Keratinocyte (primary cell): ENCODE data around the gene VPS11. TPM values are rescaled to one million over a fixed set of nuclear protein-coding genes. Genes with fewer than 3 reads are reported as not detected.

Experiments used
- DNase-seq: peaks from one replicate; pipeline ENCODE4 v3.0.0-alpha.2; 2011; ENCODE audit warnings: low read depth, missing footprints, low spot score
- FAIRE-seq: peaks from 2 replicates; lab custom pipeline; 2011; peaks lifted over from hg19 to GRCh38; lab: Jason Lieb, UNC
- H2AFZ ChIP-seq: 2 replicates; pipeline ENCODE4 v1.6.0; 2012; ENCODE audit warnings: low read length, control low read depth, inconsistent platforms; ENCODE audit not compliant: control insufficient read depth
- H3K27ac ChIP-seq: 2 replicates; pipeline ENCODE4 v1.5.1; 2011; ENCODE audit warnings: low read length; ENCODE audit not compliant: control insufficient read depth, insufficient read depth
- H3K27me3 ChIP-seq: 3 replicates; pipeline ENCODE4 v1.6.0; 2011; ENCODE audit warnings: low read length; ENCODE audit not compliant: control insufficient read depth, insufficient read depth; ENCODE audit errors: extremely low read depth
- H3K36me3 ChIP-seq, 2 experiments: 2 replicates in 1 of 2; 3 replicates in 1 of 2; pipeline ENCODE4 v1.5.1; 2011; ENCODE audit warnings: low read length in 2 of 2, mild to moderate bottlenecking in 1 of 2; ENCODE audit not compliant: control insufficient read depth in 2 of 2, insufficient read depth in 2 of 2; ENCODE audit errors: extremely low read depth in 1 of 2
- H3K4me1 ChIP-seq: 3 replicates; pipeline ENCODE4 v1.5.1; 2011; ENCODE audit warnings: low read length; ENCODE audit not compliant: control insufficient read depth, insufficient read depth; ENCODE audit errors: extremely low read depth
- H3K4me2 ChIP-seq: 3 replicates; pipeline ENCODE4 v1.6.0; 2011; ENCODE audit warnings: low read depth, low read length; ENCODE audit not compliant: control insufficient read depth, insufficient read depth; ENCODE audit errors: extremely low read depth
- H3K4me3 ChIP-seq, 3 experiments: fragments of 200-600 bp in 1 of 3; sonication (generic) in 1 of 3; 2 replicates in 2 of 3; 3 replicates in 1 of 3; pipeline ENCODE4 v1.5.1; 2011 to 2016; ENCODE audit warnings: low read length in 3 of 3, mild to moderate bottlenecking in 3 of 3, control low read depth in 2 of 3, inconsistent platforms in 1 of 3, low read depth in 1 of 3, mixed read lengths in 1 of 3, mixed run types in 1 of 3, moderate library complexity in 1 of 3; ENCODE audit not compliant: control insufficient read depth in 2 of 3, insufficient read depth in 2 of 3; ENCODE audit errors: extremely low read depth in 1 of 3
- H3K79me2 ChIP-seq: 2 replicates; pipeline ENCODE4 v1.6.0; 2012; ENCODE audit warnings: low read length; ENCODE audit not compliant: control insufficient read depth, insufficient read depth
- H3K9ac ChIP-seq: 3 replicates; pipeline ENCODE4 v1.6.0; 2011; ENCODE audit warnings: low read length; ENCODE audit not compliant: control insufficient read depth, insufficient read depth; ENCODE audit errors: extremely low read depth
- H3K9me1 ChIP-seq: 3 replicates; pipeline ENCODE4 v1.6.0; 2011; ENCODE audit warnings: low read length; ENCODE audit not compliant: control insufficient read depth, insufficient read depth; ENCODE audit errors: extremely low read depth
- H3K9me3 ChIP-seq: 2 replicates; pipeline ENCODE4 v1.5.1; 2012; ENCODE audit warnings: low read depth, low read length; ENCODE audit not compliant: control insufficient read depth
- H4K20me1 ChIP-seq: 3 replicates; pipeline ENCODE4 v1.6.0; 2011; ENCODE audit warnings: low read length; ENCODE audit not compliant: control insufficient read depth, insufficient read depth; ENCODE audit errors: extremely low read depth
- CTCF ChIP-seq, 3 experiments: IDR thresholded peaks in 1 of 3; conservative IDR thresholded peaks in 1 of 3; optimal IDR thresholded peaks in 1 of 3; 2 replicates in 2 of 3; 3 replicates in 1 of 3; pipeline versions ENCODE3 to v1.5.1; 2011; ENCODE audit warnings: low read length in 3 of 3, mild to moderate bottlenecking in 3 of 3, moderate library complexity in 2 of 3, control low read depth in 1 of 3, inconsistent platforms in 1 of 3; ENCODE audit not compliant: insufficient read depth in 2 of 3; ENCODE audit errors: extremely low read depth in 1 of 3
- EZH2 ChIP-seq: IDR thresholded peaks from one replicate; pipeline ENCODE4 v1.6.1; 2012; ENCODE audit warnings: inconsistent platforms, mild to moderate bottlenecking, low read length, moderate library complexity
- dilution Hi-C: fragments of 300-500 bp; cut with MboI; formaldehyde crosslinking; loops from one replicate; pipeline ENCODE4 v1.7.0; 2020; ENCODE audit warnings: low sequenced_read_pairs; ENCODE audit not compliant: extremely low pct_ligation_motif_present
- polyA plus RNA-seq, 5 experiments: library from polyadenylated mRNA; depleted of rRNA in 3 of 5; stranded (reverse) in 3 of 5; stranded (forward) in 1 of 5; unstranded in 1 of 5; fragments of >200 nt; gene quantifications; 1 replicate in 1 of 5; 2 replicates in 3 of 5; 3 replicates in 1 of 5; pipeline versions ENCODE4 v1.2.1 to v1.2.3, GENCODE V29; 2011 to 2012; ENCODE audit warnings: missing spikeins in 2 of 5, low read depth in 1 of 5, low replicate concordance in 1 of 5

The VPS11 gene
- polyA plus RNA-seq, 1 donor (not counting 4 experiments of a cell fraction or from before 2014, with no cell fraction given) = 12.1 TPM

- TF ChIP-seq CTCF (optimal IDR thresholded peaks at IDR 0.05 in 1 of 3, IDR thresholded peaks at IDR 0.05 in 1 of 3, conservative IDR thresholded peaks at IDR 0.05 in 1 of 3; ENCODE audit: extremely low read depth in 1 of 3, insufficient read depth in 2 of 3, low read length in 3 of 3) = peak; percentile 41 to 76 (median 72)
- TF ChIP-seq EZH2 = no peak
- Histone ChIP-seq H3K4me2 (peak overlapping the region; percentile 63), H3K9me3 (no peaks in the 10 kb centered on the region), H3K27me3 (no peaks in the 10 kb centered on the region), H3K4me3 (peak overlapping the region; percentile 71 to 93 (median 78)), H3K9ac (peak overlapping the region; percentile 81), H3K4me1 (peaks cover 19% of the 10 kb centered on the region), H3K79me2 (peaks cover 37% of the 10 kb centered on the region), H3K36me3 (peaks cover 28 to 45% of the 10 kb centered on the region in 2 experiments), H3K9me1 (no peaks in the 10 kb centered on the region), H2AFZ (no peak overlapping the region), H3K27ac (peak overlapping the region; percentile 73), H4K20me1 (no peaks in the 10 kb centered on the region)
- no peak for DNase-seq
- dilution Hi-C loops = no loop called here
- FAIRE-seq = no peak
Observed at GRCh38 chr11:119094816-119095065, 27.1 kb downstream of the VPS11 start.

GRCh38 chr11:119095066-119095880 is 27.7 kb downstream of the VPS11 start:
- peak; percentile 97 for DNase-seq
- Histone ChIP-seq H3K79me2 (peaks cover 42% of the 10 kb centered on the region), H3K9me1 (no peaks in the 10 kb centered on the region), H2AFZ (peak overlapping the region; percentile 10), H3K4me1 (peaks cover 24% of the 10 kb centered on the region), H3K36me3 (peaks cover 23 to 40% of the 10 kb centered on the region in 2 experiments), H3K9ac (peak overlapping the region; percentile 81), H3K27me3 (no peaks in the 10 kb centered on the region), H4K20me1 (no peaks in the 10 kb centered on the region), H3K4me2 (peak overlapping the region; percentile 63), H3K27ac (peak overlapping the region; percentile 73), H3K4me3 (peak overlapping the region; percentile 71 to 93 (median 78)), H3K9me3 (no peaks in the 10 kb centered on the region)
- TF ChIP-seq CTCF (optimal IDR thresholded peaks at IDR 0.05 in 1 of 3, IDR thresholded peaks at IDR 0.05 in 1 of 3, conservative IDR thresholded peaks at IDR 0.05 in 1 of 3; ENCODE audit: extremely low read depth in 1 of 3, insufficient read depth in 2 of 3, low read length in 3 of 3) (no peak), EZH2 (no peak)
- peak; percentile 91 for FAIRE-seq
- dilution Hi-C loops = no loop called here
